C4-2B (cell line): Measurements from ENCODE around the gene PRDM4.
"Not testable (repeated sequence)": the region's sequence is repeated elsewhere in the genome, so short reads cannot be mapped to it uniquely, and the experiment has no call there.

Experiments used
- CTCF ChIP-seq: fragments of 450-650 bp; conservative IDR thresholded peaks from 2 replicates; pipeline ENCODE4 v1.5.1; 2017; ENCODE audit warnings: mild to moderate bottlenecking
- ZFX ChIP-seq: fragments of 450-650 bp; IDR thresholded peaks from 2 replicates; pipeline ENCODE4 v1.6.1; 2017

GRCh38 chr12:107705522-107705921, 55.4 kb downstream of the PRDM4 start:
- TF ChIP-seq CTCF, ZFX: not testable (repeated sequence)
